ENCODE results near the gene ACOT4. TPM values are rescaled to one million over a fixed set of nuclear protein-coding genes. Genes with fewer than 3 reads are reported as not detected.
A peak's percentile ranks its signal among the peaks of the same experiment; 100 is the strongest.

Gene ACOT4
- total and polyA plus RNA-seq, 2 experiments from 2014 or later: 1.0 to 1.6 TPM

DNA sequence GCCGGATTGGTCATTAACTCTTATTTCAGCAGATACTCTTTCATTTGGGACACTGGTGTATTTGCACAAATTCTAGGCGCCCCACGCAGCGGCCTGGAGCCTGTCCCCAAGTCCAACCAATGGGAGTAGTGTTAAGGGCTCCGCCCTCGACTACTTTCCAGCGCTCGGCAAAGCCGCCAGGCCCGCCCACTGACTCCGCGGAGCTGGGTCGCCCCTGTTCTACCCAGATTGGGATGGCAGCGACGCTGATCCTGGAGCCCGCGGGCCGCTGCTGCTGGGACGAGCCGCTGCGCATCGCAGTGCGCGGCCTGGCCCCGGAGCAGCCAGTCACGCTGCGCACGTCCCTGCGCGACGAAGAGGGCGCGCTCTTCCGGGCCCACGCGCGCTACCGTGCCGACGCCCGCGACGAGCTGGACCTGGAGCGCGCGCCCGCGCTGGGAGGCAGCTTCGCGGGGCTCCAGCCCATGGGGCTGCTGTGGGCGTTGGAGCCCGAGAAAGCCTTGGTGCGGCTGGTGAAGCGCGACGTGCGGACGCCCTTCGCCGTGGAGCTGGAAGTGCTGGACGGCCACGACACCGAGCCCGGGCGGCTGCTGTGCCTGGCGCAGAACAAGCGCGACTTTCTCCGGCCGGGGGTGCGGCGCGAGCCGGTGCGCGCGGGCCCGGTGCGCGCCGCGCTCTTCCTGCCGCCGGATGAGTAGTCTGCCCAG lies 20.8 kb downstream of the ACOT4 start, which contains the start of gene ACOT6:
ACOT6 (plus strand) TSS at position 179 of the 707 bp plus-strand sequence; CDS start at position 234, 55 bp downstream.
- DNase-seq (ENCODE audit: low spot score) (peak; percentile 94), ATAC-seq (peak; percentile 97)
- peaks cover 15% of the 10 kb centered on the region for H3K27me3 Mint-ChIP-seq (ENCODE audit: insufficient read depth, low read depth, poor library complexity)
- H3K9me3 Mint-ChIP-seq: peaks cover 7% of the 10 kb centered on the region
- Histone ChIP-seq H3F3A (replicated peaks; ENCODE audit: low read depth) (peaks cover 8% of the 10 kb centered on the region; the same call in 1 of the 2 replicates), H4K20me1 (replicated peaks; ENCODE audit: insufficient read depth) (0 out of 2 replicates have a peak, but pooled peaks cover 3% of the 10 kb centered on the region), H3K9me2 (ENCODE audit: insufficient read depth) (no peaks in the 10 kb centered on the region), H2AFZ (peak within 1 kb of the TSS; percentile 94), H3K4me2 (peak within 1 kb of the TSS; percentile 81), H3K36me3 (ENCODE audit: insufficient read depth) (no peaks in the 10 kb centered on the region), H3K79me2 (replicated peaks; ENCODE audit: insufficient read depth) (no peaks in the 10 kb centered on the region), H3K27me3 (ENCODE audit: insufficient read depth) (peaks cover 17% of the 10 kb centered on the region), H3K4me3 (peak within 1 kb of the TSS; percentile 74), H3K27ac (ENCODE audit: low read depth) (no peak within 1 kb of the TSS), H3K4me1 (ENCODE audit: insufficient read depth) (peaks cover 7% of the 10 kb centered on the region; the same call in 1 of the 2 replicates)
- no peaks in the 10 kb centered on the region for H3K36me3 Mint-ChIP-seq (ENCODE audit: low read depth)
- H3K4me1 Mint-ChIP-seq: peaks cover 7% of the 10 kb centered on the region
- TF ChIP-seq EZH2 (IDR thresholded peaks at IDR 0.05; ENCODE audit: low read depth, unreplicated experiment) (no peak), POLR2AphosphoS5 (IDR thresholded peaks at IDR 0.05; ENCODE audit: low read depth) (peak; percentile 78)
- H3K27ac Mint-ChIP-seq: no peak within 1 kb of the TSS
- peak within 1 kb of the TSS; percentile 85 for H3K4me3 Mint-ChIP-seq

DNA sequence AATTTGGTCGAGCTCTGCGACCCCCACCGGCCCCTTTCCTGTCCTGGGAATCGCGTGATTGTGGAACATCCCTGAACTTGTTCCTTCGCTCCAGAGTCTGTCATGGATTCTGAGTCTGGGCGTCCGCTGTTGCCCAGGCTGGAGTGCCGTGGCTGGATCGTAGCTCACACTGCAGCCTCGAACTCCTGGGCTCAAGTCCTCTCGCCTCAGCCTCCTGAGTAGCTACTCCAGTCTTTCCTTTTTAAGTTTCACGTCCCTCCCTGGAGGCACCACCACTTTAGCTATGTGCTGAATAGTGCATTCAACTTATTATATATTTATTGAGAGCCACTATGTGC lies 21.3 kb downstream of the ACOT4 start:
- TF ChIP-seq EZH2phosphoT487 (IDR thresholded peaks at IDR 0.05; ENCODE audit: unreplicated experiment): no peak
- TF ChIP-seq, protein P1, sequence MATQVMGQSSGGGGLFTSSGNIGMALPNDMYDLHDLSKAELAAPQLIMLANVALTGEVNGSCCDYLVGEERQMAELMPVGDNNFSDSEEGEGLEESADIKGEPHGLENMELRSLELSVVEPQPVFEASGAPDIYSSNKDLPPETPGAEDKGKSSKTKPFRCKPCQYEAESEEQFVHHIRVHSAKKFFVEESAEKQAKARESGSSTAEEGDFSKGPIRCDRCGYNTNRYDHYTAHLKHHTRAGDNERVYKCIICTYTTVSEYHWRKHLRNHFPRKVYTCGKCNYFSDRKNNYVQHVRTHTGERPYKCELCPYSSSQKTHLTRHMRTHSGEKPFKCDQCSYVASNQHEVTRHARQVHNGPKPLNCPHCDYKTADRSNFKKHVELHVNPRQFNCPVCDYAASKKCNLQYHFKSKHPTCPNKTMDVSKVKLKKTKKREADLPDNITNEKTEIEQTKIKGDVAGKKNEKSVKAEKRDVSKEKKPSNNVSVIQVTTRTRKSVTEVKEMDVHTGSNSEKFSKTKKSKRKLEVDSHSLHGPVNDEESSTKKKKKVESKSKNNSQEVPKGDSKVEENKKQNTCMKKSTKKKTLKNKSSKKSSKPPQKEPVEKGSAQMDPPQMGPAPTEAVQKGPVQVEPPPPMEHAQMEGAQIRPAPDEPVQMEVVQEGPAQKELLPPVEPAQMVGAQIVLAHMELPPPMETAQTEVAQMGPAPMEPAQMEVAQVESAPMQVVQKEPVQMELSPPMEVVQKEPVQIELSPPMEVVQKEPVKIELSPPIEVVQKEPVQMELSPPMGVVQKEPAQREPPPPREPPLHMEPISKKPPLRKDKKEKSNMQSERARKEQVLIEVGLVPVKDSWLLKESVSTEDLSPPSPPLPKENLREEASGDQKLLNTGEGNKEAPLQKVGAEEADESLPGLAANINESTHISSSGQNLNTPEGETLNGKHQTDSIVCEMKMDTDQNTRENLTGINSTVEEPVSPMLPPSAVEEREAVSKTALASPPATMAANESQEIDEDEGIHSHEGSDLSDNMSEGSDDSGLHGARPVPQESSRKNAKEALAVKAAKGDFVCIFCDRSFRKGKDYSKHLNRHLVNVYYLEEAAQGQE (IDR thresholded peaks at IDR 0.05; ENCODE audit: unreplicated experiment): no peak
- TF ChIP-seq, protein P2, sequence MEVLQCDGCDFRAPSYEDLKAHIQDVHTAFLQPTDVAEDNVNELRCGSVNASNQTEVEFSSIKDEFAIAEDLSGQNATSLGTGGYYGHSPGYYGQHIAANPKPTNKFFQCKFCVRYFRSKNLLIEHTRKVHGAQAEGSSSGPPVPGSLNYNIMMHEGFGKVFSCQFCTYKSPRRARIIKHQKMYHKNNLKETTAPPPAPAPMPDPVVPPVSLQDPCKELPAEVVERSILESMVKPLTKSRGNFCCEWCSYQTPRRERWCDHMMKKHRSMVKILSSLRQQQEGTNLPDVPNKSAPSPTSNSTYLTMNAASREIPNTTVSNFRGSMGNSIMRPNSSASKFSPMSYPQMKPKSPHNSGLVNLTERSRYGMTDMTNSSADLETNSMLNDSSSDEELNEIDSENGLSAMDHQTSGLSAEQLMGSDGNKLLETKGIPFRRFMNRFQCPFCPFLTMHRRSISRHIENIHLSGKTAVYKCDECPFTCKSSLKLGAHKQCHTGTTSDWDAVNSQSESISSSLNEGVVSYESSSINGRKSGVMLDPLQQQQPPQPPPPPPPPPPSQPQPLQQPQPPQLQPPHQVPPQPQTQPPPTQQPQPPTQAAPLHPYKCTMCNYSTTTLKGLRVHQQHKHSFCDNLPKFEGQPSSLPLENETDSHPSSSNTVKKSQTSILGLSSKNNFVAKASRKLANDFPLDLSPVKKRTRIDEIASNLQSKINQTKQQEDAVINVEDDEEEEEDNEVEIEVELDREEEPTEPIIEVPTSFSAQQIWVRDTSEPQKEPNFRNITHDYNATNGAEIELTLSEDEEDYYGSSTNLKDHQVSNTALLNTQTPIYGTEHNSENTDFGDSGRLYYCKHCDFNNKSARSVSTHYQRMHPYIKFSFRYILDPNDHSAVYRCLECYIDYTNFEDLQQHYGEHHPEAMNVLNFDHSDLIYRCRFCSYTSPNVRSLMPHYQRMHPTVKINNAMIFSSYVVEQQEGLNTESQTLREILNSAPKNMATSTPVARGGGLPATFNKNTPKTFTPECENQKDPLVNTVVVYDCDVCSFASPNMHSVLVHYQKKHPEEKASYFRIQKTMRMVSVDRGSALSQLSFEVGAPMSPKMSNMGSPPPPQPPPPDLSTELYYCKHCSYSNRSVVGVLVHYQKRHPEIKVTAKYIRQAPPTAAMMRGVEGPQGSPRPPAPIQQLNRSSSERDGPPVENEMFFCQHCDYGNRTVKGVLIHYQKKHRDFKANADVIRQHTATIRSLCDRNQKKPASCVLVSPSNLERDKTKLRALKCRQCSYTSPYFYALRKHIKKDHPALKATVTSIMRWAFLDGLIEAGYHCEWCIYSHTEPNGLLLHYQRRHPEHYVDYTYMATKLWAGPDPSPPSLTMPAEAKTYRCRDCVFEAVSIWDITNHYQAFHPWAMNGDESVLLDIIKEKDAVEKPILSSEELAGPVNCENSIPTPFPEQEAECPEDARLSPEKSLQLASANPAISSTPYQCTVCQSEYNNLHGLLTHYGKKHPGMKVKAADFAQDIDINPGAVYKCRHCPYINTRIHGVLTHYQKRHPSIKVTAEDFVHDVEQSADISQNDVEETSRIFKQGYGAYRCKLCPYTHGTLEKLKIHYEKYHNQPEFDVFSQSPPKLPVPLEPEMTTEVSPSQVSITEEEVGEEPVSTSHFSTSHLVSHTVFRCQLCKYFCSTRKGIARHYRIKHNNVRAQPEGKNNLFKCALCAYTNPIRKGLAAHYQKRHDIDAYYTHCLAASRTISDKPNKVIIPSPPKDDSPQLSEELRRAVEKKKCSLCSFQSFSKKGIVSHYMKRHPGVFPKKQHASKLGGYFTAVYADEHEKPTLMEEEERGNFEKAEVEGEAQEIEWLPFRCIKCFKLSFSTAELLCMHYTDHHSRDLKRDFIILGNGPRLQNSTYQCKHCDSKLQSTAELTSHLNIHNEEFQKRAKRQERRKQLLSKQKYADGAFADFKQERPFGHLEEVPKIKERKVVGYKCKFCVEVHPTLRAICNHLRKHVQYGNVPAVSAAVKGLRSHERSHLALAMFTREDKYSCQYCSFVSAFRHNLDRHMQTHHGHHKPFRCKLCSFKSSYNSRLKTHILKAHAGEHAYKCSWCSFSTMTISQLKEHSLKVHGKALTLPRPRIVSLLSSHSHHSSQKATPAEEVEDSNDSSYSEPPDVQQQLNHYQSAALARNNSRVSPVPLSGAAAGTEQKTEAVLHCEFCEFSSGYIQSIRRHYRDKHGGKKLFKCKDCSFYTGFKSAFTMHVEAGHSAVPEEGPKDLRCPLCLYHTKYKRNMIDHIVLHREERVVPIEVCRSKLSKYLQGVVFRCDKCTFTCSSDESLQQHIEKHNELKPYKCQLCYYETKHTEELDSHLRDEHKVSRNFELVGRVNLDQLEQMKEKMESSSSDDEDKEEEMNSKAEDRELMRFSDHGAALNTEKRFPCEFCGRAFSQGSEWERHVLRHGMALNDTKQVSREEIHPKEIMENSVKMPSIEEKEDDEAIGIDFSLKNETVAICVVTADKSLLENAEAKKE (CRISPR knock-in tag; IDR thresholded peaks at IDR 0.05): no peak
- TF ChIP-seq EZH2 (IDR thresholded peaks at IDR 0.05; ENCODE audit: low read depth, unreplicated experiment): no peak
- no peak for TF ChIP-seq ZNF114 (CRISPR knock-in tag; IDR thresholded peaks at IDR 0.05)
- TF ChIP-seq, protein P3, sequence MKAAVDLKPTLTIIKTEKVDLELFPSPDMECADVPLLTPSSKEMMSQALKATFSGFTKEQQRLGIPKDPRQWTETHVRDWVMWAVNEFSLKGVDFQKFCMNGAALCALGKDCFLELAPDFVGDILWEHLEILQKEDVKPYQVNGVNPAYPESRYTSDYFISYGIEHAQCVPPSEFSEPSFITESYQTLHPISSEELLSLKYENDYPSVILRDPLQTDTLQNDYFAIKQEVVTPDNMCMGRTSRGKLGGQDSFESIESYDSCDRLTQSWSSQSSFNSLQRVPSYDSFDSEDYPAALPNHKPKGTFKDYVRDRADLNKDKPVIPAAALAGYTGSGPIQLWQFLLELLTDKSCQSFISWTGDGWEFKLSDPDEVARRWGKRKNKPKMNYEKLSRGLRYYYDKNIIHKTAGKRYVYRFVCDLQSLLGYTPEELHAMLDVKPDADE (IDR thresholded peaks at IDR 0.05): no peak
- no peak for TF ChIP-seq ZNF331 (CRISPR knock-in tag; IDR thresholded peaks at IDR 0.05; ENCODE audit: low read depth)
- Histone ChIP-seq H4K20me1 (replicated peaks; ENCODE audit: insufficient read depth) (0 out of 2 replicates have a peak, but pooled peaks cover 3% of the 10 kb centered on the region), H3K27me3 (ENCODE audit: insufficient read depth) (peaks cover 17% of the 10 kb centered on the region), H2AFZ (peak overlapping the region; percentile 94), H3K27ac (ENCODE audit: low read depth) (no peak overlapping the region), H3F3A (replicated peaks; ENCODE audit: low read depth) (peaks cover 8% of the 10 kb centered on the region; the same call in 1 of the 2 replicates), H3K4me3 (peak overlapping the region; percentile 74), H3K4me1 (ENCODE audit: insufficient read depth) (peaks cover 7% of the 10 kb centered on the region; the same call in 1 of the 2 replicates), H3K36me3 (ENCODE audit: insufficient read depth) (no peaks in the 10 kb centered on the region), H3K79me2 (replicated peaks; ENCODE audit: insufficient read depth) (no peaks in the 10 kb centered on the region), H3K4me2 (peak overlapping the region; percentile 81), H3K9me2 (ENCODE audit: insufficient read depth) (no peaks in the 10 kb centered on the region)
- peaks cover 15% of the 10 kb centered on the region for H3K27me3 Mint-ChIP-seq (ENCODE audit: insufficient read depth, low read depth, poor library complexity)
- H3K4me3 Mint-ChIP-seq: peak overlapping the region; percentile 85
- peaks cover 7% of the 10 kb centered on the region for H3K4me1 Mint-ChIP-seq
- H3K9me3 Mint-ChIP-seq: peaks cover 5% of the 10 kb centered on the region
- ATAC-seq: peak; percentile 29
- no peaks in the 10 kb centered on the region for H3K36me3 Mint-ChIP-seq (ENCODE audit: low read depth)
- H3K27ac Mint-ChIP-seq: no peak overlapping the region
- DNase-seq (ENCODE audit: low spot score): no peak

Data from GM23338 (cell line).